CD4-positive, alpha-beta T cell treated with Interferon alpha-2 for 1 hour (primary cell): ENCODE measurements around the gene TRDN.
"Not testable (repeated sequence)": the region's sequence is repeated elsewhere in the genome, so short reads cannot be mapped to it uniquely, and the experiment has no call there.

Experiments used
- DNase-seq, 2 donors: peaks; one replicate each; pipeline ENCODE4 v3.0.0-alpha.2; 2020 to 2022

The TRDN gene

GRCh38 chr6:123497025-123497424 lies 139.7 kb downstream of the TRDN start:
- DNase-seq = no peak

DNA sequence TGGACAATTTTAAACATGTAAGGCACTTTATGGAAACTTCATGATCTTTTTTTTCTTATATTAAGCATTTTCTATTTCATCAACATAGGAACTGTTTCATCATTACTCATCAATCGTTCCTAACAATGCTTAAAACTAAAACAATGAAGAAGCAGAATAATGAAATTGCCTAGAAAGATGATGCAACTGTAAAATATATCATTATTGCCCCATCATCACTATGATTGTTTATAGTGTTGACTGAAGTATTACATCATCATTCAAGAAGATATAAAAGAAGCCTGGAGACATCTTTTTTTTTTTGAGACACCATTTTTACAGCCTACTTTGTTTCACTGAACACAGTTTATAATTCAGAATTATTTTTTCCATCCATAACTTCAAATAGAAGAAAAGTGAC lies 147.2 kb downstream of the TRDN start:
- no peak for DNase-seq

DNA sequence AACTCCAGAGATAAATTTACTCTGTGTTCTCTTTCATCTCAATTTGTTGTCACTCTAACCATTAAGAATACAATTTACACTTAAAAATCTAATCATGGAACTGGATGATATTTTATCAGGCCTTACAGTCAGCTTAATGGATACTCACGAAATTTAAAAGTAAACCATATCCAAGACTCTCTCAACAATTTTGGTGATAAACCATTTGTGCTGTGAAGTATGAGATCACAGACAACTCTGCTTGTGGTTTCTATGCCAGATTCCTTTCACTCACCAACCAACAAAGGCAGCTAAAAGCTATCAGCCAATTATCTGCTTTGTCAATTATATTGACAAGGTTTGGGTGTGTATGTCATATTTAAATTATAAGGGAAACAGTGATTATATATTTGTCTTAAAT lies 155.8 kb downstream of the TRDN start:
- no peak for DNase-seq

DNA sequence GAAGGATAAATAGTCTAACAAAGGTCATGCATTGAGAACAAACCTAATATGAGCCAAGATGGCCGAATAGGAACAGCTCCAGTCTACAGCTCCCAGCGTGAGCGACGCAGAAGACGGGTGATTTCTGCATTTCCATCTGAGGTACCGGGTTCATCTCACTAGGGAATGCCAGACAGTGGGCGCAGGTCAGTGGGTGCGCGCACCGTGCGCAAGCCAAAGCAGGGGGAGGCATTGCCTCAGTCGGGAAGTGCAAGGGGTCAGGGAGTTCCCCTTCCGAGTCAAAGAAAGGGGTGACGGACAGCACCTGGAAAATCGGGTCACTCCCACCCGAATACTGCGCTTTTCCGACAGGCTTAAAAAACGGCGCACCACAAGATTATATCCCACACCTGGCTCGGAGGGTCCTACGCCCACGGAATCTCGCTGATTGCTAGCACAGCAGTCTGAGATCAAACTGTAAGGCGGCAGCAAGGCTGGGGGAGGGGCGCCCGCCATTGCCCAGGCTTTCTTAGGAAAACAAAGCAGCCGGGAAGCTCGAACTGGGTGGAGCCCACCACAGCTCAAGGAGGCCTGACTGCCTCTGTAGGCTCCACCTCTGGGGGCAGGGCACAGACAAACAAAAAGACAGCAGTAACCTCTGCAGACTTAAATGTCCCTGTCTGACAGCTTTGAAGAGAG lies 164.6 kb downstream of the TRDN start:
- DNase-seq = not testable (repeated sequence)

DNA sequence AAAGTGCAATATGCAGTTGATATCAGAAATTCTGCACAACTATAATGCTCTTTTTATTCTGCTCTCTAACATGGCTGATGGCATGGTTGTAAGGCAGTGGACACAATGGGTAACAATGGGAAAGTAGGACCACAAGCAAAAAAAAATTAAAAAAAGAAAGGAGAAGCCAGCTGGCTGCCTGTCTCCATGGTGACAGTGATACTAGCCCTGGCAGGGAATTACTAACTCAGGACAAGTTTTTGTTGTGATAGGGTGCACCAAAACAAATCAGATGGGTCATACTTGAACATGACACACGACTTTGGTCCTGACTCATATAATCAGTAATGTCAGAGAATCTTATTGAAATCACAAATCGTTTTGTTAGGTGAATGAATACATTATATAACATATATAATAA lies 169.4 kb downstream of the TRDN start:
- DNase-seq = no peak

- no peak for DNase-seq
These were observed 174.6 kb downstream of the TRDN start for GRCh38 chr6:123462152-123462551.

DNA sequence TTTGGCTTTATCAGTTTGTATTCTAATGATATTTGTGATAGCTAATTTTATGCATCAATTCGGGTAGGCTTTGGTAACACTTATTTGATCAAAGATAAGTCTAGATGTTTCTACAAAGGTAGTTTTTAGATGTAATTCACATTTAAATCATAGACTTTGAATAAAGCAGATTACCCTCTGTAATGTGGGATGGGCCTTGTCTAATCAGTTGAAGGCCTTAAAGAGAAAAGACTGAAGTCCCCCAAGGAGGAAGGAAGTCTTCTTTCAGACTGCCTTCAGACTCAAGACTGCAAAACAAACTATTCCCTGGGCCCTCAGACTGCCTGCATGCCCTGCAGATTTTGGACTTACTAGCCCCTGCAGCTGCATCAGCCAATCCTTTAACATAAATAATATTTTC lies 178.5 kb downstream of the TRDN start:
- no peak for DNase-seq

- DNase-seq = no peak
These were observed 179.9 kb downstream of the TRDN start for GRCh38 chr6:123456836-123457235.

DNA sequence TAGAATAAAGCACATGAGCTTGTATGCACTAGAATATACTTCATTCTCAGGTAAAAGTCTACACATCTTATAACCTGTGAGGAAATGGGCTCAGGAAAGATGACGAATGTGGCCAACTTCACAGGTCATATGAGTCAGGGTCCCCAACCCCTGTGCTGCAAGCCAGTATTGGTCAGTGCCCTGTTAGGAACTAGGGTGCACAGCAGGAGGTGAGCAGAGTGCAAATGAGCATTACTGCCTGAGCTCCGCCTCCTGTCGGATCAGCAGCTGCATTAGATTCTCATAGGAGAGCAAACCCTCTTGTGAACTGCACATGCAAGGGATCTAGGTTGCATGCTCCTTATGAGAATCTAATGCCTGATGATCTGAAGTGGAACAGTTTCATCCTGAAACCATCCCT lies 182.3 kb downstream of the TRDN start:
- DNase-seq = no peak

- DNase-seq = not testable (repeated sequence)
These were observed 183.7 kb downstream of the TRDN start for GRCh38 chr6:123453071-123453470.

GRCh38 chr6:123448306-123448884 lies 188.4 kb downstream of the TRDN start:
- DNase-seq = no peak

- DNase-seq = no peak
These were observed 189.3 kb downstream of the TRDN start for GRCh38 chr6:123447315-123447937.

DNA sequence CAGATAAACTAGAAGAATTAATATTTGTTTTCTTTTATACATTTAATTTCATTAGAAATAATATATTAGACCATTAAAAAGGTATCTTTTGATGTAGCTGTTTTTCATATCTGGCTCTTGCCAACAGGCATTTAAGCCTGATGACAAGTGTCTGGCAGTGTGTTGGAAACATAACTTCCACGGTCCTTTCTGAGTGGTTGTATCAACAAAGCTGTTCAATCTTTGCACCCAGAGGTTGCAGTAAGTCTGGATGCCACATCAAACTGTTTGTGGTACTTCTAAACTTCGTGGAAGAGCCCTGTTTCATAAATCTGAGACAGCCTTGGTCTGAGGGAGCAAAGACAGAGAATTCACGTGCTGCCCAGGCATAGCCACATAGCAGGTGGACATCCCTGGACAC lies 197.4 kb downstream of the TRDN start:
- DNase-seq = no peak

DNA sequence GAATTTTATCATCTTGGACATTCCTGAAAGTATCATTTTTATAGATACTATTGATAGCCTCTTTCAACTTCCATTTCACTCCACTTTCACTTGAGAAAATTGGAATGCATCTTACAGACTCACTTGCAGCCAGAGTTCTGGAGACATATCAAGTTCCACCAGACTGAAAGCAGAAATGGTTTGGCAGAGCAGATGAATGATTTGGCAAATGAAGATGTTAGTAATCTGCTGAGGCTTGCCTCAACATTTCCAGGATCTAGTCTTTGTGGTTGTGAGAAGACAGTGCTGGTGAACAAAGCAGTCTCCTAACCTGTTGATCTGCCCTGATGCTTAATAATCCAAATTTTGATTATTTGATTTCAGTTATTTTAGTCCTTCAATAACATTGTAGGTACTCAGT lies 202.6 kb downstream of the TRDN start:
- DNase-seq = no peak

- no peak for DNase-seq
These were observed 205.8 kb downstream of the TRDN start for GRCh38 chr6:123430970-123431369.

- DNase-seq = no peak
These were observed 209.7 kb downstream of the TRDN start for GRCh38 chr6:123427008-123427407.

DNA sequence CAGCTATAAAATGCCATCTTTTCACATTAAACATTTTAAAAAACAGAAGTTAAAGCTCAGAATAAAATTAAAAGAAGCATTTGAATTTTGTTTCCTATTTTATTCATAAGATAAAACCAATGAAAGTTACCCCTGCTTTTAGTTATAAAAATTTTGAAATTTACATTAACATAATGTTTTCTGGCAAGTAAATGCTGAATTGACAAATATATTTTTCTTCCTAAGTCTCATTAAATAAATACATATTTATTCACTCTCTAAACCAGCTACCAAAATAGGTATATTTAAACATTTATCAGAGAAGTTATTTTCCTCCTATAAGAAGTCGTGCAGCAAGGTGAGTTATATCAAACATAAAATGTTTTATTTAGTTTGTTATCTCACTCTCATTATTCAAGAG lies 213.6 kb downstream of the TRDN start:
- DNase-seq = no peak

- DNase-seq = no peak
These were observed 216.2 kb downstream of the TRDN start for GRCh38 chr6:123420512-123420911.

GRCh38 chr6:123418071-123418470 lies 218.7 kb downstream of the TRDN start:
- no peak for DNase-seq

DNA sequence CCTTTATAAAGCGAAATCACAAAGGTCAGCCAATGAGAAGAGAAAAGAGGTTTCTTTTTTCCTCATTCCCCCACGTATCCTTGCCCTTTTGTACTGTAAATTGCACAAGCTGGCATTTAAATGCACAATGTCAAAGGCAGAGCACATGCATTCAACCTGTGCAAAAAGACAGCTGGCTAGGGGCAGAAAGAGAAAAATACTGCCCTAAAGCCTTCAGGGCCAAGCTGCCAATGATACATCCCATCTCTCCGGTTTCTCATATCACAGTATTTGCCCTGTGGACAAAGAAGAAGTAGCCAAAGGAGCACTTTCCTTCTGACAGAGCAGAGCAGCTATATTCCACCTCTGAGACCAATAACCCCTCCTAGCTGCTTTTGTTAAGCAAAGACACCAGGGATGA lies 219.2 kb downstream of the TRDN start:
- DNase-seq = no peak

GRCh38 chr6:123415844-123416468 lies 220.8 kb downstream of the TRDN start:
- DNase-seq = peak in 1 of 2 donors; percentile 23

GRCh38 chr6:123404975-123405374 lies 231.8 kb downstream of the TRDN start:
- no peak for DNase-seq

GRCh38 chr6:123402052-123402451 lies 234.7 kb downstream of the TRDN start:
- DNase-seq = no peak

DNA sequence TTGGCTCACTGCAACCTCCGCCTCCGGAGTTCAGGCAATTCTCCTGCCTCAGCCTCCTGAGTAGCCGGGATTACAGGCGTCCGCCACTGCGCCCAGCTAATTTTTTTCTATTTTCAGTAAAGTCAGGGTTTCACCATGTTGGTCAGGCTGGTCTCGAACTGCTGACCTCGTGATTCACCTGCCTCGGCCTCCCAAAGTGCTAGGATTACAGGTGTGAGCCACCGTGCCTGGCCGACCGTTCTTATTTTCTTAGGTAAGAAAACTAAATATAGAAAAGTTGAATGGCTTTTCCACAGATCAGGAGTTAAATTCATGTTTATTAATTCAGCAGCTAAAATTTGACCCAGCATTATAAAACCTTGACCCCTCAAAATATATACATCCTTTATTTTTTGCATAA lies 238.7 kb downstream of the TRDN start:
- no peak for DNase-seq
